OCI-LY3 (cell line): ENCODE results near the gene HK2.

Source experiments
- CTCF ChIP-seq: fragments of 200-600, 300-600 bp; sonication (generic); IDR thresholded peaks from 2 replicates; pipeline ENCODE4 v1.5.1; 2014; ENCODE audit warnings: antibody characterized with exemption, low read length, low read depth
- EZH2phosphoT487 ChIP-seq: fragments of 200-600 bp; shearing (Covaris generic); IDR thresholded peaks from 2 replicates; pipeline ENCODE4 v1.6.1; 2018; ENCODE audit warnings: antibody characterized with exemption, mixed run types, low read depth

GRCh38 chr2:74846481-74846880, 12.6 kb downstream of the HK2 start:
- no peak for TF ChIP-seq CTCF
- TF ChIP-seq EZH2phosphoT487: no peak
